GM18502 (cell line): Measurements from ENCODE around the gene RAB1A.

Source experiments
- ATAC-seq: cut with Tn5 transposase; IDR thresholded peaks from one replicate; pipeline ENCODE4 v1.9.1; 2021; ENCODE audit warnings: mild to moderate bottlenecking; ENCODE audit not compliant: unreplicated experiment, poor library complexity

Gene RAB1A

DNA sequence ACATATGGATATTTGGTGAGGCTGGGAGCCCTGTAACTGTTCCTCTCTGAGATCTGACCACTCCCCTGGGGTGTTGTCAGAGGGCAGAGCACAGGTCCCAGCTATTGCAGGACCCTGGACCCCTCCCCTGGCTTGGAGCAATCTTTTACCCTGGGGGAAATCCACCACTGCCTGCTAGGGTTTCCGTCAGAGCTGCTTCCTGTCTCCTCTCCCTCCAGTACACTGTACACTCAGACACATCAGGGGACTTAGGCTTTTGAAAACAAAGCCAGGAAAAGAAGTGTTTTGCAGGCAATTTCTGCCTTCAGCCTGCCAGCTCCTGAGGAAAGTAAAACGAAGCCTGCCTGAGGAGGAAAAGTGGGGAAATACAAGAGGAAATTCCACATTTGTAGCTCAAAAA lies 86.9 kb downstream of the RAB1A start:
- no peak for ATAC-seq

DNA sequence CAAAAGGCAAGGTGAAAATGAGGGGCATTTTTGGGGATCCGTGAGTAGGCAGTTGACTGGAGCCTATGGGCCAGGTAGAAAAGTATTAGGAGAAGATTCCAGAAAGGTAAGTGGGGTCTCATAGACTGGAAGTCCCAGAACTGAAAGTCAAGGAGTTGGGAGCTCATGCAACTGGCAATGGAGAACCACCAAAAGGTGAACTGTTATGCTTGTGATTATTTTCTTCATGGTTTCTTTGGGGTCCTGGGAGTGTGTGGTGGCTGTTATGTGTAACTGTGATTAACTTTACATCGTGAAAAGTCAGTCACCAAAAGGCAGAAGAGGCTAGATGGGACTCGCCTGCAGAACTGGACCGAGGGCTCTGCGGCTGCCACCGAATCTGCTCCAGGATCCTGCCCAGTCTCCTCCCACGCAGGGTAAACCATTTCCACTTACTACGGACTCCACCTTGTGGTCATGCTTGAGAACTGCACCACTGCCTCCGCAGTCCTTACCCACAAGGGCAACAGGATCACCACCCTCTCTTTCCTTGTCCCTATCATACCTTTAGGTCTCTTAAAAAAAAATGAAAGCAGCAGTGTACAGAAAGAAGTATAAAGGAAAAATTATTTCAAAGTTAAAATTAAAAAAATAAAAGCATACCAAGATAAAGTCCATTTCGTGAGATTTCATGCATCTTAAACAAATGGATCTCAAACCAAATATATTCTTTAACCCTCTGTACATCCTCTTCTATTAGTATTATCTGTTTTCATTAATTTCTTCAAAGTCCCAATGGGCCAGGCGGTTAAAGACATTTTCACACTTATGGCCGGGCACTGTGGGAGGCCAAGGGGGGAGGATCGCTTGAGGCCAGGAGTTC lies 89.3 kb downstream of the RAB1A start:
- ATAC-seq: peak; percentile 76

DNA sequence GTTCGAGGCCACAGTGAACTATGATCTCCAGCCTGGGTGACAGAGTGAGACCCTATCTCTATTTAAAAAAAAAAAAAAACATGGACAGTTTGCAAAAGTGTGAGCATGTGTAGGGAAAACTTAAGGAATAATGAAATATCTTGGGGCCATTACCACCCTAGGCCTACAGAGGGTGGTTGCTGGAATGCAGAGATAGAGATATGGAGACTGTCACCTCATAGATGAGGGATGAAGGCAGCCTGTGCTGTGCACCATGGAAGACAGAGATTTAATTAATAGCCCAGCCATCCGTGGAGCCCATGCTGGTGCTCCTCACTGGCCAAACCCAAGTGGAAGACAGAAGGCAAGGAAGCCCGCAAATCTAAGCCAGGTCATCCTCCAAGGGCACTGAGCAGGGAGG lies 90.3 kb downstream of the RAB1A start:
- ATAC-seq: no peak

DNA sequence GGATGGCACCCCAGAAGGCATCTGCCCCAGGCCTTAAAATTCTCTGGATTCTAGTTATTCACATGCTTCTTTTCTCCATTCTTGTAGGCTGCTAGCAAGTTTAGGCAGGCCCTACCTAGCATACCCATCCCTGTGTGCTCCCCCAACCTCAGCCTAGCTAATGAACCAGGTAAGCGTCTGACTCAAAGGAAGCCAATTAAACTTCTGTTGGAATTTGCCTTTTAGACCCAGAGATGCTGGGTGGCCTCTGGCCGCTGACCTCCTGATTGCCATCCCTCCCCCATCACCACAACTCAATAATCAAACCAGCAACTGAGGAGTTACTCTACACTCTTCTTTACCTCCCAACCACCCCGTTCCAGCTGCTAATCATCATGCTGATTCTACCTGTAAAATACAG lies 92.7 kb downstream of the RAB1A start:
- no peak for ATAC-seq
